HG03025 (cell line): ENCODE data around the gene KHDRBS1.
"Not testable (repeated sequence)": the region's sequence is repeated elsewhere in the genome, so short reads cannot be mapped to it uniquely, and the experiment has no call there.

Source experiments
- ATAC-seq: cut with Tn5 transposase; IDR thresholded peaks from one replicate; pipeline ENCODE4 v1.9.1; 2021; ENCODE audit warnings: mild to moderate bottlenecking, moderate library complexity; ENCODE audit not compliant: unreplicated experiment, low FRiP score

KHDRBS1 gene

GRCh38 chr1:32012709-32013385 lies 821 bp upstream of the KHDRBS1 start:
- ATAC-seq: no peak

- peak; percentile 21 for ATAC-seq
Measured at GRCh38 chr1:32014199-32014947, 705 bp downstream of the KHDRBS1 start.

GRCh38 chr1:32014948-32015273 lies 1.2 kb downstream of the KHDRBS1 start:
- ATAC-seq: no peak

GRCh38 chr1:32020339-32020738 lies 6.7 kb downstream of the KHDRBS1 start:
- no peak for ATAC-seq

GRCh38 chr1:32021574-32022018 lies 7.9 kb downstream of the KHDRBS1 start:
- ATAC-seq: not testable (repeated sequence)

GRCh38 chr1:32023351-32023750 lies 9.7 kb downstream of the KHDRBS1 start:
- ATAC-seq: no peak

- no peak for ATAC-seq
Measured at GRCh38 chr1:32025515-32025914, 11.8 kb downstream of the KHDRBS1 start.

- ATAC-seq: no peak
Measured at GRCh38 chr1:32028746-32029145, 15.1 kb downstream of the KHDRBS1 start.

- no peak for ATAC-seq
Measured at GRCh38 chr1:32031578-32032274, 18.1 kb downstream of the KHDRBS1 start.

- no peak for ATAC-seq
Measured at GRCh38 chr1:32032275-32032615, 18.6 kb downstream of the KHDRBS1 start.

- ATAC-seq: no peak
Measured at GRCh38 chr1:32035119-32035518, 21.5 kb downstream of the KHDRBS1 start.

- ATAC-seq: no peak
Measured at GRCh38 chr1:32040711-32041110, 27.0 kb downstream of the KHDRBS1 start.

GRCh38 chr1:32042330-32042729 lies 28.7 kb downstream of the KHDRBS1 start:
- no peak for ATAC-seq

- no peak for ATAC-seq
Measured at GRCh38 chr1:32044234-32044633, 30.6 kb downstream of the KHDRBS1 start.

GRCh38 chr1:32045772-32046171 lies 32.1 kb downstream of the KHDRBS1 start:
- ATAC-seq: no peak

GRCh38 chr1:32047701-32048100 lies 34.0 kb downstream of the KHDRBS1 start:
- ATAC-seq: no peak

- no peak for ATAC-seq
Measured at GRCh38 chr1:32048440-32048839, 34.8 kb downstream of the KHDRBS1 start.

GRCh38 chr1:32051706-32052105 lies 38.0 kb downstream of the KHDRBS1 start:
- ATAC-seq: no peak

- ATAC-seq: no peak
Measured at GRCh38 chr1:32052887-32053286, 39.2 kb downstream of the KHDRBS1 start.

GRCh38 chr1:32055416-32055815 lies 41.7 kb downstream of the KHDRBS1 start:
- no peak for ATAC-seq

- no peak for ATAC-seq
Measured at GRCh38 chr1:32056598-32056997, 42.9 kb downstream of the KHDRBS1 start.

GRCh38 chr1:32060914-32061313 lies 47.2 kb downstream of the KHDRBS1 start:
- ATAC-seq: no peak
